Stimulated activated CD8-positive, alpha-beta memory T cell treated with anti-CD3 and anti-CD28 coated beads, Interleukin-4, amount 100 ng/mL, for 48 hours (primary cell): ENCODE results near the gene TDP1.

Experiments
- DNase-seq: peaks from one replicate; pipeline ENCODE4 v3.0.0-alpha.2; 2020

The TDP1 gene

DNA sequence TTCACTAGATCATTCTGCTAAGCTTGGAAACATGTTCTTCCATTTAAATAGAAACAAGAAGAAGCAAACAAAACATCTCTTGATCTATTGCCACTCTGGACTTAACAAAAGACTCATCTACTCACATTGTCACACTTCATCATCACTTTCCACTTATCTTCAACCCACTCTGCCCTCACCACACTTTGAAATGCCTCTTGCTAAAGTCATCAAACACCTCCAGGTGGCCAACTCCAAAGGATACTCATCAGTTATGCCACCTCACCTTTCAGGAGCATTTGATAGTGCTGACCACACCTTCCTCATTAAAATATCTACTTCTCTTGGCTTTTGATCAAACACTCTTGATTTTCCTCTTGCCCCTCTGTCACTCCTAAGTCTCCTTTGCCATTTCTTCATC is 8.4 kb upstream of the TDP1 start:
- DNase-seq, result no peak

DNA sequence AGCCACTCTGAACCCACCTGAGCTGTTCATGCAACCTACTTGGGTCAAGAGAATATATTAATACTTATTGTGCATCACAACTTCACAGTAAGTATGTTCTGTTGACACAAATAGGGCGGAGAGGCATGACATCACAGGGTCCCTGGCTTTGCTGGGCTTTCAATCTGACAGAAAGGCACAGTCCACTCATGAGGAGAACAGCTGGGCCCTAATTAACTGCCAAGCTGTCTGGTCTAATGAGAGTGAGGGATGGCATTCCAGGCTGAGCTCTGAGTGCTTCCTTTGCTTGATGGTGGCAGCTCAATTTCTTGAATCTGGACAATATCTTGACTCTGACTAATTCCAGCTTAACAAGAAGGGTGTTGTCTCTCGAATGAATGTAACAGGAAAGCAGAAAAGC is 3.2 kb upstream of the TDP1 start:
- DNase-seq, result no peak

DNA sequence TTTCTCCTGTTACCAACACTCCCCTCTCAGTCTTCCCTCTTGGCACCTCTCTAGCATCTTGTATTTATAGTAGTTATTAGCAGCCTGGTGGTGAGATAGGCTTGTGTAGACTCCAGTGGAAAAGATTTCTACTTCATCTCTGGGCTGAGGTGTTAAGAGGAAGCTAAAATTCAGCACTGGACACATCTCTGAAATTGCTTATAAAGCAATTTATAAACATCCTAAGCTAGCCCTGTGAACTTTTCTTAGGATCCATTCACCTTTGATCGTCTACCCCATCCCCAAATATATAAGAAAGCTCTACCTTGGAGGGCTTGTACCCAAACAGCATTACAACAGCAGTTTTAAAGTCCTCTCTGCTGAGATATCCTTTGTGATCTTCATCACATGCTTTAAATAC is 2.1 kb upstream of the TDP1 start:
- DNase-seq, result no peak

DNA sequence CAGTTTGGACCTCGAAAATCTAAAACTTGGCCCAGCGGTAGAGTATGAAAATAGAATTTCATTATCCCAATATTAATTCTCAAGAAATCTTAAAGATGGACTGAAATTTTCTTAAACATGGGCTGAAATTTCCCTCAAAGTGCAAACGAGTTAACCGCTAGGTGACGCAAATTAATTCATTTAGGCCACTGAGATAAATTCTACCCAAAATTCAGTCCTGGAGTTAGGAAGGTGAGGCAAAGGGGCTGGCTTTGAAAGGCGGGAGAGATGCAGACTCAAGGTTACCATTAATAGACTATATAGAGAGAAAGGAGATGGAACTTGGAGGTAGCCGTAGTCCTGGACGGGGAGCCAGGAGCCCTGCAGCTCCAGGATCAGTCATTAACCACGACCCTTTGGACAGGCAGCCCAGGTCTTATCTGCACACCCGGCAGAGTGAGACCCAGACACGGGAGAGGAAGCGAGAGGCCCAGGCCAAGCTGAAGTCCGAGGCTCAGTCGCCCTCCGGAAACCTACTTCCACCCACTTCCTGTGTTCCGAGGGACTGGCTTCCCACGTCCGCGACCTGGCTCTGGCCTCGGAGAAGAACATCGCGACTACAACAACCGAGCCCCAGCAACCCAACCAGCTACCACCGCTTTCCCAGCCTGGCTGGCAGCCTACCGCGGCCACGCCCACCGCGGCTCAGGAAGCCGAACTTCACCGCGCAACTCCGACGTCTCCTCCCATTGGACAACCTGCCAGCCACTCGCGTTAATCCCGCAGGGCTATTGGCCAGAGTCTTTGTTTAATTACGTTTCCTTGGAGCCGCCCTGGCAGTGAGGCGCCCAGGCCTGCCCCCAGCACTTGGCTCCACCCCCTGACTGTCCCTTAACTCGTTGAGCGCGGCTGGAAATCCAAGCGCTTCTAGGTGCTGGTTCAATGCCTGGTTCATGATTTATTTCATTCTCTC is 1.4 kb upstream of the TDP1 start, which contains the start of gene EFCAB11:
TSS of gene EFCAB11 (minus strand) at position 661 of the 952 bp plus-strand sequence. CDS start at position 591, 70 bp downstream.
- DNase-seq, result peak; percentile 95

DNA sequence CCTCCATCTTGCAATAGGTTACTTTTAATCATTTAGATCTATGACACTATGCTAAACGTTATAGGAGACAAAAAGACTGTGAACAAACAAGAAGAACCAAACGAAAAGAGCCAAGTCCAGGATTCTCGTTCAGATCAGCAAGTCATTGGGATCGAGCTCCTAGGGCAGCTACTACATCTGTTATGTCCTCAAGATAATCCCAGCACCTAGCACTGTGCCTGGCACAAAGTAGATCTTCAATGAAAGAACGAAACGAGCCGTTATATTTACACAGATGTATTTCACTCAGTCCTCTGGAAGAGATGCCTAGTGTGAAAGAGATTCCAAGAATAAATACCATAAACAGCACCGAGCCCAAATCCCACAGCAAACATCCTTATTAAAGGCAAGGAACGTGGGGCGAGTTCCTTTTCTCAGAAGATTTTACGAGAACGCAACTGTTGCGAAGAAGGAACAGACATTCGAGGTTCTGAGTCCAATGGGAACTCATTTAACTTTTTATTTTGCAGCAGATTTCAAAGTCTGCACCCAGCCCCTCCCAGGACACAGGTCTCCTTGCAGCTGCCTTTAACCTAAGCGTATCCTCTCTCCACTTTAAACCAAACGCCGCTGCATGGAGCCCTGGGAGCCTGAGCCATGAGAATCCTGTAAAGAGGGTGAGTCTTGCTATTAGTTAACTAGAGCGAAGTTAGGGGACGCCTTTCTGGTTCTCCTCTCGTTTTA is 544 bp upstream of the TDP1 start:
- DNase-seq, result peak; percentile 34

DNA sequence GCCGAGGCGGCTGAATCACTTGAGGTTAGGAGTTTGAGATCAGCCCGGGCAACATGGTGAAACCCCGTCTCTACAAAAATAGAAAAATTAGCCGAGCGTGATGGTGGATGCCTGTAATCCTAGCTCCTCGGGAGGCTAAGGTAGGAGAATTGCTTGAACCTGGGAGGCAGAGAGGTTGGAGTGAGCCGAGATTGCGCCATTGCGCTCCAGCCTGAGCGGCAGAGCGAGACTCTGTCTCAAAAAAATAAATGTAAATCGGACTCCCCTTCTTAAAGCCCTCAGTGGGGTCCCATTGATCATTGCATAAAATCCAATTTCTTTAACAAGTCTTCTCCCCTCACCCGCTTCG is 908 bp downstream of the TDP1 start:
- DNase-seq, result no peak

DNA sequence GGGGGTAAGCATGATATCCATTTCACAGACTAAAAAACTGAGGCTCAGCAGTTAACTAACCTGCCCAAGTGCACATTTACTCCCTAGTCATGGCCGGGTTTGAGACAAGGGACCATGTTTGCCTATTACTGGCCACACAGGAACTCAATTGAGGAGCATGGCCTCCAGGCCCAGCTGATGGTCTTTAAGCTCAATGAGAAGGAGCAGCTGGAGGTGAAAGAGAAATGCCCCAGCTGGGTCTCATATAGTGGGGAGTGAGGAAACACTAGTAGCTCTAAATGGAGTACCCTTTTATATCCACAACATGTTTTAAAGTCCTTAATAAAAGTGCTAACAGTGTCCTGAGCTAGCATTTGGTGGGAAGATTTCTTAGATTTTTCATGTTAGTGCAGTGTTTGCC is 1.6 kb downstream of the TDP1 start:
- no peak for DNase-seq

DNA sequence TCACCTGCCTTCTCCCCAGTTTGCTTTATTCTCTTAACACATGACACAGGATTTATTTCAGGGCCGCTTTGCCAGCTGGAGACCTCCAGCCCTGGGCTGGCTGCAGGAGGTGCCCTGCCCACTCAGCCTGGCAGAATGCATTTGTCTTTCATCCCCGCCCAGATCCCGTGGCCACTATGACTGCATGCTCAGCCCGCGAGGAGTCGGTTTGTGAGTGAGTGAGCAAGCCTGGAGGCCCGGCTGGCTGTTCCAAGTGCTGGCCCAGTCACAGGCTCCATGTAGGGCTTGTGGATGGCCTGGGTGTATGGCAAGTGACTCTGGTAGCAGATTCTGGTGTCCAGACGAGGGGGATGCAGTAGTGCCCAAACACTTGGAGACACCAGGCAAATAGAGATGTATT is 2.1 kb downstream of the TDP1 start:
- peak; percentile 29 for DNase-seq

DNA sequence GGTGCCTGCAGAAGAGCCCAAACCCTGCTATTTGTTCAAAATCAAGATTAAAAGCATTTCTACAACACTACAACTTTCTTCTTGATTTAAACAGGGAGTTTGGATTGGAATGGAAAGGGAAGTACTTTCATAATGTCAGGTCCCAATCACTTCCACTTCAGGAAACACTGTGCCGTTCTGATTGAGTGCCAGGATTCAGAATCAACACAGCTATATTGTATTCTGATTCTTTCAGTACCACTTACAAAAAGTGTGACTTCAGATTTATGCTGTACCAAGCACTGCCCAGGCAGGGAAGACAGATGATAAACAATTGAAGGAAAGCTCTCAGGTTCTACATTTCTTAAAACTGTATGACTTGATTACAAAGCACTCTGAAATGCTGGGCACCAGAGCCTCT is 3.2 kb downstream of the TDP1 start:
- no peak for DNase-seq

DNA sequence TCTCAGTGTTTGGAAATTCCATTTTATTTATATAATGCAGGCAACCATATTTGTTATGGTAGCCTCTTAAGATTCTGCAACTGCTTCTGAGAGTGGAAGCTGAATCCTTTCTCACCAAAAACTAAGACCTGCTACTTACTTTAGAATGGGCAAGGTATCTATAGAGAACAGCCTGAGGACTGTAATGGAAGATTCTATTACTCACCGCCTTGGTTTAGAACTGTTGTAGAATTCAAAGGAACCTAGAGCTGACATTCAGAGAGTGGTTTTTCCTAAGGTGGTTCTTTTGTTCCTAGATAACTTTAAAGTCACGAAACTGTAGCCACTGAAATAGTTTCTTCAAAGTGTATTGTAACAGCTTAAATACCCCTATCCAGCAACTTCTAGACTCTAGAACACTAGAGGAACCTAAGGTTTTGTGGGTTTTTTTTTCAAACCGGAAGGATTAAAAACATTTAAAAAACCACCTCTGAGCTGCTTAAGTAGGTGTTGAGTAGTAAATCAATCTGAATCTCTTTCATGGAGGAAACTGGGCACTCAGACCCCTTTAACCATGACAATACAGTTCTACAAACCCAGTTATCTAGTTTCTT is 4.2 kb downstream of the TDP1 start:
- DNase-seq, result no peak

DNA sequence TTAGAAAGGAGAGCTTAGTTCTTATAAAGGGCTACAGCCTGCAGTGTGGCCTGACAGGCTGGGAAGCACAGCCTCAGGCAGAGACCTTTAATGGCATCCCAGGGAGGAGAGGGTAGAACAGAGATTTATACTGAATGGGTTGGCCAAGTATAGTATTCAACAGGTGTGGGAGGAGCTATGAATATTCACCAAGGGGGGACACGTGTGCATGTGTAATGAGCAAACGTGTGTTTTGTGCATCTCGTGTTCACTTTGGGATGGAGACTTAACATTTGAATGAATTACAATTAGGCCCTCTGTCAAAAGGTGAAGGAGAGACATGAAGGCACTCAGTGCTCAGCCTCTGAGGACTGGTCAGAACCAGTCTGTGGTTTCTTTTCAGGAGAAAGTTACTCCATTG is 5.2 kb downstream of the TDP1 start:
- DNase-seq, result no peak

DNA sequence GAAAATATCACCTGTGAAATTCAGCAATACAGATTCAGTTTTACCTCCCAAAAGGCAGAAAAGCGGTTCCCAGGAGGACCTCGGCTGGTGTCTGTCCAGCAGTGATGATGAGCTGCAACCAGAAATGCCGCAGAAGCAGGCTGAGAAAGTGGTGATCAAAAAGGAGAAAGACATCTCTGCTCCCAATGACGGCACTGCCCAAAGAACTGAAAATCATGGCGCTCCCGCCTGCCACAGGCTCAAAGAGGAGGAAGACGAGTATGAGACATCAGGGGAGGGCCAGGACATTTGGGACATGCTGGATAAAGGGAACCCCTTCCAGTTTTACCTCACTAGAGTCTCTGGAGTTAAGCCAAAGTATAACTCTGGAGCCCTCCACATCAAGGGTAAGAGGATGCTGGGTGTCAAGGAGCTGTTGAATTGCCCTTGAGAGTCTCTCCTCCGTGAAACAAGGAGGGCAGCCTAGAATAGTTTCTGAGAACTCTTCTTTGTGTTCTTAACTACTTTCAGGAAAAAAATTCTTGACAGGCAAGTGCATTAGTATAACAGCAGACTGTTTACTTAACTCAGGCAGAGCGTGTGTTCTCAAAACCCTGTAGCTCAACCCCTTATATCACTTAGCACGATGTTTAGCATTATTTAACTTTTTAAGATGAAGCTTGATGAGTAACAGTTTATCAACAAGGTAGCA is 7.7 kb downstream of the TDP1 start:
- DNase-seq, result no peak

DNA sequence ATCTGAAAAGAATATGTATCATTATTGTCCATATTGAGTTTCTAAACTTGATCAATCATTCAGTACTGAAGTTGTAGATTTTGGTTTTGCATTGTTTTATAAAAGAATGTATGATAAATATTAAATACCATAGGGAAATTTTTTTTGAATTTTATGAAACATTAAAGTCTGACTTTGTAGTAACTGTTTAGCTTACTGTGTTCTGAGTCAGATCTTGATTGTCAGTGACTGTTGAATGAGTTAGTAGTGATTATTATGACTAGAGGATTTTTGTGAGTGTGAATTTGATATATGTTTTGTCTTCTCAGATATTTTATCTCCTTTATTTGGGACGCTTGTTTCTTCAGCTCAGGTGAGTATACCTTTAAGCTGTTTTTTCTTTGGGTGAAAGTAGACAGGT is 10.1 kb downstream of the TDP1 start:
- DNase-seq, result no peak

DNA sequence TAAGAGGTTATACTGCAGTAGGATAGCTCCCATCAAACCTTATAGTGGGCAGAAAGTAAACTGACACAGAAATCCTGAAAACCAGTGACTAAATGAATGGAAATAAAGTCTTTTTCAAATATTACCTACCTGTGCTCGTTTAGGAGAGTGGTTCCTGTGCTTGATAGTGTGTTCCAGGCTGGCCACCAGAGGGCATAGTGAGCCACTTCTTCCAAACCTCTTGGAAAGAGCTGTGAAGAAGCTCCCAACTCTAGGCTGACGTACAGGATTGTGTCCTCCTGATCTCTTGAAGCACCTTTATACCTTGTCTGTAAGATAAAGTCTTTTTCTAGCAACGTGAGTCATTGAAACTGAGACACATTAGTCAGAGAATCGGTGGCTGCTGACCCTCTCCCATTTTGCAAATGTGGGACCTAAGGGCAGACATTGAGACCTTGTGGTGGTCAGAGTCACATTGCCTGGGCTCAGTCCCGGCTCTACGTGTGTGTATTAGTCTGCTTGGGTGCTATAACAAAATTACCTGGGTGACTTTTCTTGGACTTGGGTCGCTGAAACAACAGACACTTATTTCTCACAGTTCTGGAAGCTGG is 17.6 kb downstream of the TDP1 start:
- DNase-seq, result peak; percentile 61

DNA sequence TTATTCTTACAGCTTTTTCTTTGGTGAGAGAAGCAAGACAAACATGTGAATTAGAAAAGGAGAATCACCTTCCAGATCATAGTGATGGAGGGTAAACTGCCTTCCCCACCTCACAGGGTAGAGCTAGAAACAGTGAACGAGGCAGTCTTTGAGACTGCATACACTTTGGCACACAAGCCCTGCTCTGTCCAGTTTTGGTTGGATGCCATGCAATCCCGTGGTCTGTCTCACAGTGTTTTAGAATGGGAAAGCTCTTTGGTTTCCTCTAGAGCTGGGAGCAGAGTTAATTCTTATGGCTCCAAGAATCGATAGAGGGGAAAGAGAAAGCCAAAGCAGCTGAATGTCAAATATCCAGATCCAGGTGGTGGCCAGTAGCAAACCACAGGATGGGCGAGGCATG is 21.9 kb downstream of the TDP1 start:
- DNase-seq, result no peak

DNA sequence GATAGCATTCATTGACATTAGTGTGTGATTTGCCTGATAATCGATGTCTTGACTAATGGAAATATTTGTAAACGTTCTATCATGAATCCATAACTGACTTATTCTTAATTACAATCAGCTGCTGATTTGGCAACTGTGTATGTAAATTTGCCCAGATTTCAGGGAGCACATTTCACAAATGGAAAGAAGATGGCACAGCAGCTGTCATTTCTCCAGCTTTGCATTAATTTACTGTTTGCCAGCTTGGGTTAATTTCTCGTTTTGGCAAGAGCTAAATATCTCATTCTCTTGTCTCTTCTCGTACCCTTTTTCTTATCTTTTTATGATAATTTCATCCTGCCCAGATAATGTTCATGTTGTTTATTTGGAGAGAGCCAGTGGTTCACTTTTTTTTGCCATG is 22.9 kb downstream of the TDP1 start:
- no peak for DNase-seq

DNA sequence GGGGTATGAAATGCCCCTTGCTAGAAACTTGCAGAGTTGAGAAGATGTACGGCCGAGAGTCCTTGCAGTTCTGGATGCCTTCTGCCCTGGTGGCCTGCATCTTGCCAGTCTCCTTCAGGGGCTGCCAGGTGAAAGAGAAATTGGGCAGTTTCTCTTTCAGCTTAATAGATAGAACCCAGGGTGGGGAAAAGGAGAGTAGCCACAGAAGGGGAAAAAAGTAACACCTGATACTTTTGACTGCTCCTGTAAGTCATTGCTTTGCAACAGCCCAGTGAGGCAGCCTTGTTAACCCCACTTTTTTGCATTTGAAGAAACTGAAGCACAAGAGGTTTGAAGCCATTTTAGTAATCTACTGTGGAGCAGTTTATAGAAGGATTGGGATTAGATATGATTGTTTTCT is 27.6 kb downstream of the TDP1 start:
- DNase-seq, result no peak

DNA sequence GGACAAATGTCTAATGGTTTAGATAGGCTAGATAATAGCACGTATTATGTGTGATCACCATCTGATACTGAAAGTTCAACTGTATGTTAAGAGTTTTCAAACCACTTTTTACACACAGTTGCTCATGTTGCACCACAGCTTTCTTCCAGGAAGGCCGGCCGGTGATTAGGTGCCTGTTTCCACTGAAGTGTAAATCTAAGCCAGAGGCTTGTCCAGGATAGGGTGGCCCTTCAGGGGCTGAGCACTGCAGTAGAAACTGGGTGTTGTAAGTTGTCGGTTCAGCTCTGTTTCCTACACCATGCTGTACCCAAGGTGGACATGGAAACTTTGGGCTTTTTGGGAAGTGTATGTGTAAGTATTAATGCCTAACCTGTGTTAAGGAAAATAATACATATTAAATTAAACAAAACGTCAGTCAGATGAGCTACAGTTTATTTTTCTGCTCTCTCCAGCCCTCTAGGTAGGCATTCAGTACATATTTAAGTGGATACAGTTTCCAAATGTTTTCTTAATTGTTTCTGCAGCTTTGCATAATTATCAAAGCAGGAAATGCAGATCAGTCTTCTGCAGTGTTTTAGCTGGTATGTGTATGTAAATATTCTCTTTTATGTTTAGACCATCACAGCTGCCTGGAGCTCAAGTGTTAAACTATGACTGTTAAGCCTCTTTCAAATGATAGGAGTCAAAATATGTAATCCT is 30.9 kb downstream of the TDP1 start:
- no peak for DNase-seq

DNA sequence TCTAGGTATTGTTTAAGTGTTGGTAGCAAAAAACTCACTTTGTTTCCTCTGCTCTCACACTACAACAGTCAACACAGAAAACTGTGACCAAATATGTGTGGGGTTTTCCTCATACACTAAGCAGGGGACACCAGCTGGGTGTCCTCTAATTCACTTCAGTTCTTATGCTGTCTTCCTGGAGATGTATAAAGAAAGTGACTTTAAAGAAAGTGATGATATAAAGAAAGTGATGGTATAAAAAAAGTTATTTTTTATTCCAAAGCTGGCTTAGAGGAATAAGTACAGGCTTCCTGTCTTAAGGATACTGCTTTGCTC is 31.4 kb downstream of the TDP1 start:
- no peak for DNase-seq

DNA sequence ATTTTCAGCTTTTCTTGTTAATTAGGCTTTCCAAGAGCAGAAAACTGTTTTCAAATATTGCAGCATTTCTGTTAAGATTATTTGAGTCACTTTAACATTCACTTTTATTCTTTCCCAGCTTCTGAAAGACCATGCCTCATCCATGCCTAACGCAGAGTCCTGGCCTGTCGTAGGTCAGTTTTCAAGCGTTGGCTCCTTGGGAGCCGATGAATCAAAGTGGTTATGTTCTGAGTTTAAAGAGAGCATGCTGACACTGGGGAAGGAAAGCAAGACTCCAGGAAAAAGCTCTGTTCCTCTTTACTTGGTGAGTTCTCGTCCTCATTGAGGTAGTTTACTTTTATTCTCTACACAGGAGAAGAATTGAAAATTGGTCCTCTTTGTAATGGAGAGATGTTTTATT is 33.1 kb downstream of the TDP1 start:
- no peak for DNase-seq

DNA sequence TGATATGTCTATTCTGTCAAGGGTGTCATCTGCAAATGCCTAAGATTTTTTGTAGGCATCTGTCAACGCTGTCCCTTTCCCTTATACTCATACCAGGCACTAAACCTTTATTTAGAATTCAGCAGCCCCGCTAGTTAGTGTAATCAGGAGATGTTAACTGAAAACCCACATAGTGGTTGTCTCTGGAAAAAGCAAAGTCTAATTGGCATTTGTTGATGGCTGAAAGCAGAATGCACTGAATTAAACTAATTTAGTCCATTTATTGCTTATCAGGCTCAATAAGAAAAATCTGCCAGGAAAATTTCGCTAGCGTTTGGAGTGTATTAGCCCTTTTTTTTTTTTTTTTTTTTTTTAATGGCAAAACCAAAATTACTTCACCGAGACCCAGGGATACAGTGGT is 34.5 kb downstream of the TDP1 start:
- DNase-seq, result no peak

DNA sequence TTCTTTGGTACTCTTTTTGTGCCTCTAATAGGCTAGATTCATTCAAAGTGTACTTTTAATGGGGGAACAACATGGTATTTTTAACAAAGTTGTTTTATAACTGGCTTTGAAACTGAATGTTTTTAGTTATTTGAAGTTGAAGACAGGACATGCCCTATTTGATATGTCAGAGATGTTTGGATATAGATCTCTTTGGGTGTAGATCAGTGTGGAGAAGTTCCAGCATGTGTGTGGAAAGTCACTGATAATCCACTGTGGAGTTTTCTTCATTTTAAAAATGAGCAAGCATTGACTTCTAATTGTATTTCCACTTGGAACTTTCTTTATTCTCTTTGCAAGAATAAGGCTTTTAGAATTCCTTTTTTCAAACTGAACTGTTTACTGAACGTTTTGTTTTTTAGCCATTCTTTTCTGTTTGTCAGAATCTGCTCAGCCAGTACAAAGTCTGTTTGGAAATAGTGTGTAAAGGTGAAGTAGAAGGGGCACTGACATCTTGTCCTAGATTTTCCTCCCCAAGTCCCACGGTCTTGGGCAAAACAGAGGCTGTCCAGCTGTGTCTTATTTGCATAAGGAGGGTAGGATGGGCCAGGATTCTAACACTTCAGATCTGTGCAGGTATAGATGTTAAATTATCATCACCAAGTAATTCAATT is 35.0 kb downstream of the TDP1 start:
- no peak for DNase-seq
